ENCODE data around the gene HSPA9. TPM values are rescaled to one million over a fixed set of nuclear protein-coding genes. Genes with fewer than 3 reads are reported as not detected.

The HSPA9 gene
- total and polyA plus RNA-seq, 2 donors (not counting 1 experiment from before 2014, with no cell fraction given): 66.5 to 139 TPM

- TF ChIP-seq, protein P1, sequence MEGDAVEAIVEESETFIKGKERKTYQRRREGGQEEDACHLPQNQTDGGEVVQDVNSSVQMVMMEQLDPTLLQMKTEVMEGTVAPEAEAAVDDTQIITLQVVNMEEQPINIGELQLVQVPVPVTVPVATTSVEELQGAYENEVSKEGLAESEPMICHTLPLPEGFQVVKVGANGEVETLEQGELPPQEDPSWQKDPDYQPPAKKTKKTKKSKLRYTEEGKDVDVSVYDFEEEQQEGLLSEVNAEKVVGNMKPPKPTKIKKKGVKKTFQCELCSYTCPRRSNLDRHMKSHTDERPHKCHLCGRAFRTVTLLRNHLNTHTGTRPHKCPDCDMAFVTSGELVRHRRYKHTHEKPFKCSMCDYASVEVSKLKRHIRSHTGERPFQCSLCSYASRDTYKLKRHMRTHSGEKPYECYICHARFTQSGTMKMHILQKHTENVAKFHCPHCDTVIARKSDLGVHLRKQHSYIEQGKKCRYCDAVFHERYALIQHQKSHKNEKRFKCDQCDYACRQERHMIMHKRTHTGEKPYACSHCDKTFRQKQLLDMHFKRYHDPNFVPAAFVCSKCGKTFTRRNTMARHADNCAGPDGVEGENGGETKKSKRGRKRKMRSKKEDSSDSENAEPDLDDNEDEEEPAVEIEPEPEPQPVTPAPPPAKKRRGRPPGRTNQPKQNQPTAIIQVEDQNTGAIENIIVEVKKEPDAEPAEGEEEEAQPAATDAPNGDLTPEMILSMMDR (IDR thresholded peaks at IDR 0.05): no peak
- TF ChIP-seq EZH2 (IDR thresholded peaks at IDR 0.05; ENCODE audit: borderline replicate concordance, insufficient read depth, low read depth, low read length, poor library complexity, severe bottlenecking): no peak
- Mint-ChIP-seq H3K4me1 (peaks cover 74% of the 10 kb centered on the region), H3K27me3 (no peaks in the 10 kb centered on the region), H3K27ac (peak within 1 kb of the TSS; percentile 100), H3K4me3 (peak within 1 kb of the TSS; percentile 94), H3K9me3 (ENCODE audit: insufficient read depth) (no peaks in the 10 kb centered on the region)
- peak within 1 kb of the TSS; percentile 99 for H3K9ac ChIP-seq (ENCODE audit: low read length)
- H4K20me1 ChIP-seq (ENCODE audit: control insufficient read depth, insufficient read depth, low read length, poor library complexity, severe bottlenecking): peaks cover 11% of the 10 kb centered on the region
- peak within 1 kb of the TSS; percentile 100 for H3K27ac ChIP-seq (ENCODE audit: low read length in 2 of 2)
- ATAC-seq (ENCODE audit: low read depth) (peak; percentile 91), DNase-seq (peak; percentile 100)
- no peaks in the 10 kb centered on the region for H3K36me3 ChIP-seq (replicated peaks in 1 of 2; ENCODE audit: control extremely low read depth in 1 of 2, control insufficient read depth in 1 of 2, extremely low read depth in 1 of 2, insufficient read depth in 2 of 2, low read length in 1 of 2)
- peaks cover 97% of the 10 kb centered on the region for H3K79me2 ChIP-seq (ENCODE audit: control insufficient read depth, insufficient read depth, low read length)
- intact Hi-C loops (cut with micrococcal nuclease): loop anchor here (1.0 to 10.0 kb wide), 9 partner anchors 32 to 1572 kb away; partner anchors contain the start of genes BRD8, CDC25C, EGR1 and FAM13B
- no peaks in the 10 kb centered on the region for H3K9me3 ChIP-seq (ENCODE audit: control extremely low read depth in 1 of 3, control insufficient read depth in 2 of 3, insufficient read depth in 1 of 3, low read length in 2 of 3)
- under 1% methylated on average over 64 of the region's 70 CpGs for WGBS (ENCODE audit: insufficient coverage)
- H3K4me3 ChIP-seq (ENCODE audit: control extremely low read depth in 1 of 5, extremely low read depth in 1 of 5, insufficient read depth in 1 of 5, low read depth in 2 of 5, low read length in 4 of 5): peak within 1 kb of the TSS; percentile 92 to 99 (median 95)
- ChIA-PET POLR2A (interaction anchor here (0.6 to 3.4 kb wide), 11 partner anchors 10 to 799 kb away, joined by 3 to 32 read pairs (median 5); partner anchors contain the start of genes EGR1, FAM53C, HSPA9 and KDM3B), CTCF (interaction anchor here (0.9 to 3.3 kb wide), 9 partner anchors 32 to 209 kb away, joined by 3 to 23 read pairs (median 4); partner anchors contain the start of genes FAM53C, HSPA9 and KDM3B)
- H3K27me3 ChIP-seq (replicated peaks in 1 of 4; ENCODE audit: control extremely low read depth in 1 of 4, control insufficient read depth in 3 of 4, insufficient read depth in 4 of 4, low read length in 3 of 4): no peaks in the 10 kb centered on the region
- H2AFZ ChIP-seq (ENCODE audit: insufficient read depth, low read depth, low read length, poor library complexity, severe bottlenecking): peak within 1 kb of the TSS; percentile 77
- peak within 1 kb of the TSS; percentile 87 for H3K4me2 ChIP-seq (replicated peaks; ENCODE audit: low read depth, low read length, poor library complexity, severe bottlenecking)
- H3K4me1 ChIP-seq (ENCODE audit: control insufficient read depth in 2 of 2, insufficient read depth in 2 of 2, low read length in 2 of 2): peaks cover 33 to 46% of the 10 kb centered on the region in 2 donors
Observed at GRCh38 chr5:138542956-138543729, 32.1 kb downstream of the HSPA9 start, which contains the start of gene ETF1. Gene ETF1 (minus strand): TSS chr5:138543236. CDS start chr5:138542918, 318 bp downstream.
